HCT116 (cell line): ENCODE results near the gene GPR146.

Experiments
- CTCF ChIP-seq, 3 experiments: fragments of 200-600 bp in 1 of 3; sonication (generic) in 1 of 3; IDR thresholded peaks in 2 of 3; conservative IDR thresholded peaks in 1 of 3; 2 replicates each; pipeline ENCODE4 v1.5.1; 2012 to 2017; ENCODE audit warnings: low read depth in 2 of 3, low read length in 2 of 3, antibody characterized with exemption in 1 of 3, borderline replicate concordance in 1 of 3, control low read depth in 1 of 3, mild to moderate bottlenecking in 1 of 3, mixed read lengths in 1 of 3, mixed run types in 1 of 3, moderate library complexity in 1 of 3; ENCODE audit not compliant: insufficient read depth in 1 of 3
- TF ChIP-seq, protein P1 (sequence below): IDR thresholded peaks from 2 replicates; pipeline ENCODE4 v1.6.1; 2012

DNA sequence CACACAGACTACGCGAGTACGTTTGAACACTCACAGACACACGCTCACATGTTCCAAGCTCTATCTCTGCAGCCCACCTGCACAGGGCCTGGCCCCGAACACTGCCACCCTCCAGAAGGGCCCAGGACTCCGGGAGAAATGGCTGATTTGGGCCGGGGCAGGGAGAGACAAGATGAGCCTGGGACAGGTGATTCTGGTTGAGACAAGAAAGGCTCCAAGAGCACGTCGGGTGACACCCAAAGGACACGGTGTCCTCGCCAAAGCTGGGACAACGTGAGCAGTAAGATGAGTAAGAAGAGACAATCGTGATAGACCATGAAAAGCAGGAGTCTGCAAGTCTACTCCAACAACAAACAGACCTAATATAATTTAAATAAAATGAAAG, 52.8 kb downstream of the GPR146 start:
- TF ChIP-seq CTCF (IDR thresholded peaks at IDR 0.05 in 2 of 3, conservative IDR thresholded peaks at IDR 0.05 in 1 of 3; ENCODE audit: borderline replicate concordance in 1 of 3, insufficient read depth in 1 of 3, low read depth in 2 of 3, low read length in 2 of 3), result no peak
- TF ChIP-seq, protein P1, sequence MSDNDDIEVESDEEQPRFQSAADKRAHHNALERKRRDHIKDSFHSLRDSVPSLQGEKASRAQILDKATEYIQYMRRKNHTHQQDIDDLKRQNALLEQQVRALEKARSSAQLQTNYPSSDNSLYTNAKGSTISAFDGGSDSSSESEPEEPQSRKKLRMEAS, result no peak
